Activated CD4-positive, alpha-beta T cell treated with anti-CD3 and anti-CD28 coated beads, Interleukin-2, Interleukin-6, amounts not matched to agents 100 ng/mL and 50 ng/mL, durations not matched to agents 16 hours and 8 hours (primary cell): Measurements from ENCODE around the gene SCGB1A1.
"Not testable (repeated sequence)": the region's sequence is repeated elsewhere in the genome, so short reads cannot be mapped to it uniquely, and the experiment has no call there.

ENCODE experiments used
- DNase-seq: peaks from one replicate; pipeline ENCODE4 v3.0.0-alpha.2; 2020

Gene SCGB1A1

GRCh38 chr11:62418733-62419132 is at the start of gene SCGB1A1:
TSS of gene SCGB1A1 (plus strand) at chr11:62419033. CDS start at chr11:62419096, 63 bp downstream.
- no peak for DNase-seq

- DNase-seq: peak; percentile 53
Measured at GRCh38 chr11:62370743-62371440, 47.9 kb upstream of the SCGB1A1 start.

- no peak for DNase-seq
Measured at GRCh38 chr11:62372871-62373270, 46.0 kb upstream of the SCGB1A1 start.

GRCh38 chr11:62373464-62374119 is 45.2 kb upstream of the SCGB1A1 start:
- no peak for DNase-seq

- no peak for DNase-seq
Measured at GRCh38 chr11:62374801-62375200, 44.0 kb upstream of the SCGB1A1 start.

- DNase-seq: peak; percentile 61
Measured at GRCh38 chr11:62378459-62379063, 40.3 kb upstream of the SCGB1A1 start.

GRCh38 chr11:62379586-62379985 is 39.2 kb upstream of the SCGB1A1 start:
- not testable (repeated sequence) for DNase-seq

- peak; percentile 81 for DNase-seq
Measured at GRCh38 chr11:62380821-62381245, 38.0 kb upstream of the SCGB1A1 start.

- no peak for DNase-seq
Measured at GRCh38 chr11:62383822-62384221, 35.0 kb upstream of the SCGB1A1 start.

- peak; percentile 41 for DNase-seq
Measured at GRCh38 chr11:62386083-62386482, 32.8 kb upstream of the SCGB1A1 start.

- no peak for DNase-seq
Measured at GRCh38 chr11:62387381-62387780, 31.5 kb upstream of the SCGB1A1 start.

GRCh38 chr11:62388999-62389398 is 29.8 kb upstream of the SCGB1A1 start:
- DNase-seq: no peak

- no peak for DNase-seq
Measured at GRCh38 chr11:62390237-62390636, 28.6 kb upstream of the SCGB1A1 start.

- no peak for DNase-seq
Measured at GRCh38 chr11:62390722-62391121, 28.1 kb upstream of the SCGB1A1 start.

GRCh38 chr11:62391642-62392425 is 27.0 kb upstream of the SCGB1A1 start:
- DNase-seq: no peak

GRCh38 chr11:62392506-62392905 is 26.3 kb upstream of the SCGB1A1 start:
- DNase-seq: no peak

GRCh38 chr11:62393061-62393611 is 25.7 kb upstream of the SCGB1A1 start:
- DNase-seq: peak; percentile 46

GRCh38 chr11:62393735-62394134 is 25.1 kb upstream of the SCGB1A1 start:
- DNase-seq: no peak

GRCh38 chr11:62394825-62395538 is 23.9 kb upstream of the SCGB1A1 start:
- DNase-seq: peak; percentile 83

GRCh38 chr11:62395885-62396551 is 22.8 kb upstream of the SCGB1A1 start:
- no peak for DNase-seq
